RPMI7951 (cell line): ENCODE results near the gene RNU2-63P. TPM values are rescaled to one million over a fixed set of nuclear protein-coding genes. Genes with fewer than 3 reads are reported as not detected.
"Not testable (repeated sequence)": the region's sequence is repeated elsewhere in the genome, so short reads cannot be mapped to it uniquely, and the experiment has no call there.

ENCODE experiments used
- DNase-seq: peaks from one replicate; pipeline ENCODE4 v3.0.0-alpha.2; 2012; ENCODE audit warnings: low read depth
- total RNA-seq: library from RNA; depleted of rRNA; stranded (reverse); fragments of >200 nt; shearing (Covaris generic); gene quantifications from 2 replicates; pipeline ENCODE4 v1.2.3, GENCODE V29; 2014; rRNA removed

The RNU2-63P gene
- total RNA-seq, 1 experiment from 2014 or later: not detected

GRCh38 chr2:87981182-87981581 is 35.2 kb downstream of the RNU2-63P start:
- not testable (repeated sequence) for DNase-seq

DNA sequence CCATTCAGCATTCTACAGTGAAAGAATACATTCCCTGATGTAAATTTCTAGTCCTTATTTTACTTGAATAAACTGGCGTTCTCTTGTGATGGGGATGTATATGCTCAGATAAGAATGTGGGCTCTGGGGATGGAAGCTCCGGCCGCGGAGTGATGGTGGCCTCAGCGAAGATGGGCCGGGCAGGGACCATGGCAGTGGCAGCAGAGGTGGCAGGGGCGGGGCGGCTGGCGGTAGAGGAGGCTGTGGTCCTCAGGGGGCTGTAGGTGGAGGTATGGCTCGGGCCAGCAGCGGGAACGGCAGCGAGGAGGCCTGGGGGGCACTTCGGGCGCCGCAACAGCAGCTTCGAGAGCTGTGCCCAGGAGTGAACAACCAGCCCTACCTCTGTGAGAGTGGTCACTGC is 44.0 kb downstream of the RNU2-63P start:
- DNase-seq: not testable (repeated sequence)

Other genes with a start within 250 kb of the RNU2-63P start
- 1.8 and 3.4 TPM in 2 replicates for gene RGPD2, start 190.8 kb downstream of the RNU2-63P start, total RNA-seq
- gene KRCC1, start 39.2 kb upstream of the RNU2-63P start, total RNA-seq: 35.0 and 36.2 TPM in 2 replicates
- gene SMYD1, start 51.3 kb upstream of the RNU2-63P start, total RNA-seq: not detected in 2 replicates
- gene FABP1, start 111.5 kb upstream of the RNU2-63P start, total RNA-seq: not detected in 2 replicates
- 4.4 and 4.6 TPM in 2 replicates for gene THNSL2, start 153.8 kb upstream of the RNU2-63P start, total RNA-seq